GM12878 (cell line): Measurements from ENCODE around the gene TANC1. TPM values are rescaled to one million over a fixed set of nuclear protein-coding genes. Genes with fewer than 3 reads are reported as not detected.

Experiments
- ATAC-seq: fragments of 200-7000 bp; cut with Tn5 transposase; 3 replicates; pipeline ENCODE4 v1.9.1; 2020; ENCODE audit warnings: mild to moderate bottlenecking, moderate library complexity
- BruUV-seq: library from RNA; stranded (reverse); fragments of 400-500 nt; replicated peaks from 2 replicates; lab custom pipeline; 2021; lab: Mats Ljungman, UMichigan
- CTCF ChIA-PET: fragments of 300-600 bp; sonication (Branson Sonifier 250); formaldehyde crosslinking; extraction: SDS; loops from one replicate; lab custom pipeline; 2021; ENCODE audit warnings: inconsistent platforms; lab: Yijun Ruan, JAX
- POLR2A ChIA-PET: fragments of 350-600 bp; formaldehyde crosslinking; extraction: SDS; loops from one replicate; lab custom pipeline; 2021; ENCODE audit warnings: inconsistent platforms; lab: Charles Lee
- RAD21 ChIA-PET: fragments of 300-600 bp; sonication (Branson Sonifier 250); formaldehyde crosslinking; loops from one replicate; lab custom pipeline; 2023; ENCODE audit warnings: antibody characterized with exemption; ENCODE audit not compliant: unreplicated experiment; lab: Charles Lee
- SMC1A ChIA-PET: fragments of 300-600 bp; sonication (Branson Sonifier 250); formaldehyde crosslinking; loops from one replicate; lab custom pipeline; 2023; ENCODE audit not compliant: unreplicated experiment, uncharacterized antibody; lab: Charles Lee
- DNase-seq: peaks from one replicate; pipeline ENCODE4 v3.0.0-alpha.2; 2011; ENCODE audit warnings: low read depth, low spot score
- FAIRE-seq: peaks from 3 replicates; lab custom pipeline; 2011; peaks lifted over from hg19 to GRCh38; lab: Jason Lieb, UNC
- H2AFZ ChIP-seq: 2 replicates; pipeline ENCODE4 v1.6.0; 2011; ENCODE audit warnings: low read depth, low read length, control low read depth; ENCODE audit not compliant: control insufficient read depth
- H3K27ac ChIP-seq: 2 replicates; pipeline ENCODE4 v1.5.1; 2011; ENCODE audit warnings: control low read depth; ENCODE audit not compliant: control insufficient read depth, insufficient read depth
- H3K27me3 ChIP-seq, 2 experiments: replicated peaks in 1 of 2; 2 replicates each; pipeline versions ENCODE4 v1.6.0 to v1.6.1; 2011; ENCODE audit warnings: low read length in 1 of 2; ENCODE audit not compliant: control insufficient read depth in 2 of 2, insufficient read depth in 2 of 2
- H3K36me3 ChIP-seq, 2 experiments: 2 replicates each; pipeline ENCODE4 v1.5.1; 2011; ENCODE audit warnings: low read length in 1 of 2; ENCODE audit not compliant: control insufficient read depth in 2 of 2, insufficient read depth in 2 of 2
- H3K4me1 ChIP-seq: 2 replicates; pipeline ENCODE4 v1.6.1; 2011; ENCODE audit warnings: mild to moderate bottlenecking, low read length, moderate library complexity, mixed read lengths; ENCODE audit not compliant: control insufficient read depth, insufficient read depth
- H3K4me2 ChIP-seq: 2 replicates; pipeline ENCODE4 v1.6.0; 2011; ENCODE audit warnings: control low read depth; ENCODE audit not compliant: control insufficient read depth, insufficient read depth
- H3K4me3 ChIP-seq: fragments of 200-600 bp; sonication (generic); 2 replicates; pipeline ENCODE4 v1.5.1; 2016
- H3K79me2 ChIP-seq: 2 replicates; pipeline ENCODE4 v1.6.0; 2011; ENCODE audit warnings: low read length; ENCODE audit not compliant: control insufficient read depth, insufficient read depth
- H3K9ac ChIP-seq: 2 replicates; pipeline ENCODE4 v1.8.0; 2011; ENCODE audit warnings: low read length, control low read depth, mixed read lengths; ENCODE audit not compliant: control insufficient read depth, insufficient read depth
- H3K9me3 ChIP-seq: replicated peaks from 3 replicates; pipeline ENCODE4 v1.5.1; 2011; ENCODE audit warnings: mild to moderate bottlenecking, low read length; ENCODE audit not compliant: control insufficient read depth, insufficient read depth
- H4K20me1 ChIP-seq: 2 replicates; pipeline ENCODE4 v1.6.0; 2011; ENCODE audit not compliant: control insufficient read depth, insufficient read depth
- CHD2 ChIP-seq: IDR thresholded peaks from 2 replicates; pipeline ENCODE4 v1.6.1; 2011; ENCODE audit warnings: low read depth, low read length, improper control_type of control experiment, borderline replicate concordance
- MEF2A ChIP-seq: IDR thresholded peaks from 2 replicates; pipeline ENCODE4 v1.6.1; 2011; ENCODE audit warnings: low read depth, mild to moderate bottlenecking, low read length, moderate library complexity; ENCODE audit not compliant: insufficient read depth
- STAT3 ChIP-seq: IDR thresholded peaks from 2 replicates; pipeline ENCODE4 v1.6.1; 2011; ENCODE audit warnings: low read depth, low read length, improper control_type of control experiment
- TAF1 ChIP-seq: IDR thresholded peaks from 2 replicates; pipeline ENCODE4 v1.6.1; 2011; ENCODE audit warnings: mild to moderate bottlenecking, low read depth, low read length, borderline replicate concordance
- WGBS: methylation state at CpG from one replicate; pipeline ENCODE4 v1.1.6; 2016; ENCODE audit warnings: low lambda C conversion rate; ENCODE audit not compliant: insufficient replicate concordance, insufficient coverage; ENCODE audit errors: missing lambda C conversion rate; 5-methylcytosine and 5-hydroxymethylcytosine counted together
- in situ Hi-C: fragments of 300-500 bp; cut with MboI; formaldehyde crosslinking; loops from 9 replicates; pipeline ENCODE4 v1.14.3; 2018; ENCODE audit warnings: mixed read lengths
- intact Hi-C: fragments of 100-400 bp; cut with micrococcal nuclease; formaldehyde crosslinking; loops from one replicate; pipeline ENCODE4 v1.14.2; 2022; ENCODE audit not compliant: unreplicated experiment
- polyA plus RNA-seq, 11 experiments: library from polyadenylated mRNA; depleted of rRNA in 4 of 11; unstranded in 6 of 11; stranded (reverse) in 5 of 11; fragments of >200 nt; fragmentation: Nextera tagmentation in 4 of 11; fragmentation: Illumina TruSeq in 1 of 11; extraction: Ambion mirVana in 4 of 11; extraction: Trizol in 1 of 11; gene quantifications; 1 replicate in 1 of 11; 2 replicates in 10 of 11; pipeline versions ENCODE4 v1.2.1 to v1.2.3, GENCODE V29; 2011 to 2016; ENCODE audit warnings: inconsistent platforms in 2 of 11, missing spikeins in 2 of 11, low read depth in 1 of 11
- total RNA-seq, 4 experiments: library from RNA; depleted of rRNA in 3 of 4; stranded (reverse); fragments of >200 nt in 3 of 4; fragmentation: Illumina TruSeq in 1 of 4; extraction: Trizol in 1 of 4; gene quantifications; 2 replicates each; pipeline versions ENCODE4 v1.2.1 to v1.2.3, GENCODE V29; 2013 to 2021

The TANC1 gene
- total and polyA plus RNA-seq, 10 of the 15 experiments (the other 5 are each of a cell fraction or from before 2014, with no cell fraction given) = 0.05 to 5.0 (median 0.34) TPM

DNA sequence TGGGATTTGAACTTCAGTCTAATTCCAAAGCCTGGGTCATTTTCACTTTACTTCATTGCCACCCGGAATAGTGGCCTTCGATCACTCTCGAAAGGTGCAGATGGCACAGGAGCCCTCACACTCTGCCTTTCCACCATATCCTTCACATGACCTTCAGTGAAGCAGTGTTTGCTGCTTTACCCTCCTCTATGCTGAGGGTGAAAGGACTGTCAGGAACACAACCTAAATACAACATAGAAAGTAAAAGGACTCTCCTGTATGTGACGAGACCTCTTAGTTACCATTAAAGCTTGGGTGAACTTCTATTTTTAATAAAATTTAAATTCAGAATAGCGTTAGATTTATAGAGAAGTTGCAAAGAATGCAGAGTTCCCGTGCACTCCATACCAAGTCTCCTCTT lies 148.5 kb downstream of the TANC1 start (continued):
- no peak for TF ChIP-seq MEF2A
- no peak for TF ChIP-seq TAF1
- no peak for TF ChIP-seq CHD2

DNA sequence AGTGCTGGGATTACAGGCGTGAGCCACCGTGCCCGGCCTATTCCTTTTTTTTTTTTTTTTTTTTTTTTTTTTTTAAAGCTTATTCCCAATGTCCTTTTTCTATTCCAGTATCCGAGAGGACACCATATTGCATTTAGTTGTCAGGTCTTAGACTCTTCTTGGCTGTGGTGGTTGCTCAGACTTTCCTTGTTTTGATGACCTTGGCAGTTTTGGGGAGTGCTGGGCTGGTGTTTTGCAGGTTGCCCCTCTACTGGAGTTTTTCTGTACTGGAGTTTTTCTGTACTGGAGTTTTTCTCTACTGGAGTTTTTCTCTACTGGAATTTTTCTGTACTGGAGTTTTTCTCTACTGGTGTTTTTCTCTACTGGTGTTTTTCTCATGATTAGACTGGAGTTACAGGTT lies 149.2 kb downstream of the TANC1 start:
- no peaks in the 10 kb centered on the region for H4K20me1 ChIP-seq
- FAIRE-seq (no peak), ATAC-seq (no peak), DNase-seq (no peak)
- no peaks in the 10 kb centered on the region for H3K9me3 ChIP-seq
- intact Hi-C loops = loop anchor here (1.0 kb wide), 2 partner anchors 81 to 216 kb away; no protein-coding TSS in a partner anchor
- H3K79me2 ChIP-seq = no peaks in the 10 kb centered on the region
- no peak for TF ChIP-seq STAT3
- no peak overlapping the region for H3K27ac ChIP-seq
- ChIA-PET POLR2A (interaction anchor here (0.7 kb wide), 1 partner anchor 41 kb away, joined by 5 read pairs; no protein-coding TSS in a partner anchor), SMC1A (no interaction called here), RAD21 (interaction anchor here (1.8 kb wide), 1 partner anchor 215 kb away, joined by 16 read pairs; no protein-coding TSS in a partner anchor), CTCF (interaction anchor here (0.6 to 6.2 kb wide), 7 partner anchors 21 to 849 kb away, joined by 3 to 102 read pairs (median 3); no protein-coding TSS in a partner anchor)
- no peaks in the 10 kb centered on the region; a peak in 1 of 4 replicates for H3K27me3 ChIP-seq
- H3K4me2 ChIP-seq = no peak overlapping the region
- in situ Hi-C loops = no loop called here
- no peak overlapping the region for H2AFZ ChIP-seq
- BruUV-seq = no TSS peak
- H3K4me3 ChIP-seq = no peak overlapping the region
- 100% methylated on average over 1 of the region's 4 CpGs for WGBS
- H3K36me3 ChIP-seq = no peaks in the 10 kb centered on the region
- no peak overlapping the region for H3K9ac ChIP-seq
- H3K4me1 ChIP-seq = no peaks in the 10 kb centered on the region
